HL-60/S4 treated with retinoic acid at 250 ng/mL for 4 days and 3 days (cell line): ENCODE results near the gene PPP2R3C.
"Not testable (repeated sequence)": the region's sequence is repeated elsewhere in the genome, so short reads cannot be mapped to it uniquely, and the experiment has no call there.

Experiments
- in situ Hi-C: fragments of 300-500 bp; cut with MboI; formaldehyde crosslinking; loops from 2 replicates; pipeline ENCODE4 v1.7.0; 2022; ENCODE audit warnings: low sequenced_read_pairs

The PPP2R3C gene

DNA sequence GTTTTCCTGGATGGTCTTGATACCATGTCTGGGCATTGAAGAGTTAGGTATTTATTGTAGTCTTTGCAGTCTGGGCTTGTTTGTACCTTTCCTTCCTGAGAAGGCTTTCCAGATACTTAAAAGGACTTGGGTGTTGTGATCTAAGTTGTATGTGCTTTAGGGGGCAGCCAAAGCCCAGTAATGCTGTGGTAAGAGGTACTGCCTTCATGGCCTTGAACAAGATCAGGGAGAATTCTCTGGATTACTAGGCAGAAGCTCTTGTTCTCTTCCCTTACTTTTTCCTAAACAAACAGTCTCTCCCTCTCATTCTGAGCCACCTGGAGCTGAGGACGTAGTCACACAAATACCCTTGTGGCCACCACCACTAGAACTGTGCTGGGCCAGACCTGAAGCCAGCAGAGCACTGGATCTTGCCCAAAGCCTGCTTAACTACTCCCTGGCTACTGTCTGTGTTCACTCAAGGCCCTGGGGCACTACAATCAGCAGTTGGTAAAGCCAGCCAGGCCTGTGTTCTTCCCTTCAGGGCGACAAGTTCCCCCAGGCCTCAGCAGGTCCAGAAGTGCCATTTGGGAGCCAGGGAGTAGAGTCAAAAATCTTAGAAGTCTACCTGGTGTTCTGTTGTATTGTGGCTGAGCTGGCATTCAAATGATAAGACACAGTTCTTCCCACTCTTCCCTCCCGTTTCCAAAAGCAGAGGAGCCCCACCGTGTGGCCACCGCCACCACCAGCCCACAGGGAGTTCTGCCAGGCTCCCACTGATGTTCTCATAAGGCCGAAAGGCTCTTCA, 11.9 kb upstream of the PPP2R3C start:
- in situ Hi-C loops = loop anchor here (25.0 kb wide), 1 partner anchor 279 kb away; the partner anchor contains the start of gene NFKBIA

- in situ Hi-C loops = no loop called here
Measured at GRCh38 chr14:35124127-35124526, 2.3 kb upstream of the PPP2R3C start.

DNA sequence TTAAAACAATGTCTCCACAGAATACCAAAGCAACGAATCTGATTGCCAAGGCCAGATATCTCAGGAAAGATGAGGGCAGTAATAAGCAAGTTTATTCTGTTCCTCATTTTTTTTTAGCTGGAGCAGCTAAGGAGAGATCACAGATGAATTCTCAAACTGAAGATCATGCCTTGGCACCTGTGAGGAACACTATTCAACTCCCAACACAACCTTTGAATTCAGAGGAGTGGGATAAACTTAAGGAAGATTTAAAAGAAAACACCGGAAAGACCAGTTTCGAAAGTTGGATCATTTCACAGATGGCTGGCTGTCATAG, 1.6 kb upstream of the PPP2R3C start:
- in situ Hi-C loops = no loop called here

- in situ Hi-C loops = no loop called here
Measured at GRCh38 chr14:35122696-35123387, 1.1 kb upstream of the PPP2R3C start.

DNA sequence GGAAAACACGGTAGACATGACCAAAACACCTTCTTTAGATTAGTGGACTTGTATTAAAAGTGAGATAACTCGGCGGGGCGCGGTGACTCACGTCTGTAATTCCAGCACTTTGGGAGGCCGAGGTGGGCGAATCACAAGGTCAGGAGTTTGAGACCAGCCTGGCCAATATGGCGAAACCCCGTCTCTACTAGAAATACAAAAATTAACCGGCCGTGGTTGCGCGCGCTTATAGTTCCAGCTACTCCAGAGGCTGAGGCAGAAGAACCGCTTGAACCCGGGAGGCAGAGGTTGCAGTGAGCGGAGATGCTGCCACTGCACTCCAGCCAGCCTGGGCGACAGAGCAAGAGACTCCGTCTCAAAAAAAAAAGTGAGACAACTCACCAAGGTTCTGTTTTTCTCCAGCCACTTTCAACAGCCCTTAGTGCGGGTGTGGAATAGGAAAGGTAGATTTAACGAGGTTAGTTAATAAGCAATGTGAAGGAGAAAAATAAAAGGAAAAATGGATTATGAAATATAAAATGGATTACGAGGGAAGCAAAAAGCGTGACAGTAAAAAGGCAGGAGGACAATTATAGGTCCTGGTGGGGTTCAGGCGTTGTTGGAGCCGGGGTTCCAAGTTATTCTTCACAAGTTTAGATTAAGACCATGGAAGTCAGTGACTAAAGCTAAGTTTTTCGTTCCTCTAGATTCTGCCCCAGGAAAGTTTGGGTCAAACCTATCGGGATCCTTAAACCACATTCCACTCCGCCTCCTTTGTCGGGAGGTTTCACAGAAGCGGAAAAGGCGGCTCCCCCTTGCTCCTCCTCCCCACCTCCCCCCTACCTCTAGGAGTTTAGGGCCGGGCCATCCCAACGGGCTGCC, 534 bp downstream of the PPP2R3C start:
- in situ Hi-C loops = no loop called here

GRCh38 chr14:35117112-35117511, 4.7 kb downstream of the PPP2R3C start:
- in situ Hi-C loops = no loop called here

GRCh38 chr14:35116242-35116641, 5.5 kb downstream of the PPP2R3C start:
- in situ Hi-C loops = no loop called here

- in situ Hi-C loops = no loop called here
Measured at GRCh38 chr14:35114036-35114435, 7.8 kb downstream of the PPP2R3C start.

DNA sequence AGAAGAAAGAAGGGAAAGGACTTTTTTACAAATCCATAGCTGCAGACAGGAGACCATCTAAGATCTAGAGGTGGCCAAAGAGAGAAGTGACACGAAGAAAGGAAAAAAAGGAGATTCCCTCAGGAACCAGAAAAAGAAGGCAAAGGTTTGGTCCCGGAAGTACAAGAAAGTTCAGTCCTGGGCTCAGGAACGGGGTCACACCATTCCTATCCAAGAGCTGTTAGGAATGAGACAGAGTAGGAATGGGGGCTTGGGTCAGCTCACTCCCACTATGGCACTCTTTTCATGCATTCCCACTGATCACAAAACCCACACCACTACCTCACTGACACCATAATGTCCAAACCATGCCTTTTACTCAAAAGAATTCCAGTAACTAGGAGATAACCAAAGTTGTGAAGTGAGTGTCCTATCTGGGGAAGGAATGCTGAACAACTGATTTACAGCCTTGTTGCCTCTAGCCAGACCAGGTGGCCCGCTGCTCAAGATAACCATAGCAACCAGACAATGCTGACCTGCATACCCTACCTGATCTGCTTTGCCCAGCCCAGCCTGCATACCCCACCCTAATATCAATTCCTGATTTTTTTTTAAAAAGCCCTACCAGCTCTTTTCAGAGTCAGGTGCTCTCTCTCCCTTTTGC, 8.4 kb downstream of the PPP2R3C start:
- in situ Hi-C loops = no loop called here

DNA sequence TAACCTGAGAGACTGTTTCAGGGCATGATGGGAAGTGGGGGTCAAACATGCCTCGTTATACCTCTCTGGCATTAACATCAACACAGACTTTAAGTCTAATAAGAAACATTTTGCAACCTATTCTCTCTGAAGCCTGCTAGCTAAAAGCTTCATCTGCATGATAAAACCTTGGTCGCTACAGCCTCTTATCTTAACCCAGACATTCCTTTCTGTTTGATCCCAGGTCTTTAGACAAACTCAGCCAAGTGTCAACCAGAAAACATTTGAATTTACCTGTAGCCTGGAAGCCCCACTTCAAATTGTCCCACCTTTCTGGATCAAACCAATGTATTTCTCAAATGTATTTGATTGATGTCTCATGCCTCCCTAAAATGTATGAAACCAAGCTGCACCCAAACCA, 9.1 kb downstream of the PPP2R3C start:
- in situ Hi-C loops = no loop called here

- in situ Hi-C loops = no loop called here
Measured at GRCh38 chr14:35107866-35108265, 13.9 kb downstream of the PPP2R3C start.

- in situ Hi-C loops = not testable (repeated sequence)
Measured at GRCh38 chr14:35094645-35095044, 27.1 kb downstream of the PPP2R3C start.

GRCh38 chr14:35088514-35088913, 33.3 kb downstream of the PPP2R3C start:
- in situ Hi-C loops = no loop called here

GRCh38 chr14:35085441-35085840, 36.3 kb downstream of the PPP2R3C start:
- in situ Hi-C loops = no loop called here

- in situ Hi-C loops = no loop called here
Measured at GRCh38 chr14:35083530-35084150, 38.1 kb downstream of the PPP2R3C start.

DNA sequence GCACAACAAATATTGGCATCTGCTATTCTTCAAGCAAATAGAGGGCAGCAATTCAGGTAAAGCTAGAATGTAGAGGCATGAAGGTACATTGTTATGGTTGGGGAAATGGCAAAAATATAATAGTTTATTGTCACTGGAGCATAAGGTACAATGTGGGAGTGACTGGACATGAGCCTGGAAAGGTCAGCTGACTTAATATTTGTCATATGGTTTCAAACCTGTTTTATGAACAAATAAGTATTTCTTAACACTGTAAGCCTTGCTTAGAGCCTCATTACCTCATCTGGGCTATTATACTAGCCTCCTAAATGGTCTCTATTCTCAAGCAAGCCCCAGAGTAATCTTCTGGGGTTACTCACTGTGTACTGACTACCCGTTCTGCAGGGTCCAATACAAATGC, 42.0 kb downstream of the PPP2R3C start:
- in situ Hi-C loops = no loop called here

GRCh38 chr14:35078082-35078481, 43.7 kb downstream of the PPP2R3C start:
- in situ Hi-C loops = no loop called here

GRCh38 chr14:35073486-35073885, 48.3 kb downstream of the PPP2R3C start:
- in situ Hi-C loops = no loop called here

DNA sequence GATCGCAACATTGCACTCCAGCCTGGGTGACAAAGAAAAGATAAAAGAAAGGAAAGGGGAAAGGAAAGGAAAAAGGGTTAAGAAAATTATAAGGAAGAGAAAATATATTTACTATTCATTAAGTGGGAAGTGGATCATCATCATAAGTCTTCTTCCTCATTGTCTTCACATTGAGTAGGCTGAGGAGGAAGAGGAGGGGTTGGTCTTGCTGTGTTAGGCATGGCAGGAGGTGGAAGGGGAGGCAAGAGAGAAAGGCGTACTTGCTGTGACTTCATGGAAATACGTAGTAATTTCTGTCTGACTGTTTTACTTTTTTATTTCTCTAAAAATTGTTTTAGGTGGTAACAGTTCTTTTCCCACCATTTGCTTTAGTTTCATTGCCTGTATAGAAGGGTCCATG, 49.6 kb downstream of the PPP2R3C start:
- in situ Hi-C loops = no loop called here

DNA sequence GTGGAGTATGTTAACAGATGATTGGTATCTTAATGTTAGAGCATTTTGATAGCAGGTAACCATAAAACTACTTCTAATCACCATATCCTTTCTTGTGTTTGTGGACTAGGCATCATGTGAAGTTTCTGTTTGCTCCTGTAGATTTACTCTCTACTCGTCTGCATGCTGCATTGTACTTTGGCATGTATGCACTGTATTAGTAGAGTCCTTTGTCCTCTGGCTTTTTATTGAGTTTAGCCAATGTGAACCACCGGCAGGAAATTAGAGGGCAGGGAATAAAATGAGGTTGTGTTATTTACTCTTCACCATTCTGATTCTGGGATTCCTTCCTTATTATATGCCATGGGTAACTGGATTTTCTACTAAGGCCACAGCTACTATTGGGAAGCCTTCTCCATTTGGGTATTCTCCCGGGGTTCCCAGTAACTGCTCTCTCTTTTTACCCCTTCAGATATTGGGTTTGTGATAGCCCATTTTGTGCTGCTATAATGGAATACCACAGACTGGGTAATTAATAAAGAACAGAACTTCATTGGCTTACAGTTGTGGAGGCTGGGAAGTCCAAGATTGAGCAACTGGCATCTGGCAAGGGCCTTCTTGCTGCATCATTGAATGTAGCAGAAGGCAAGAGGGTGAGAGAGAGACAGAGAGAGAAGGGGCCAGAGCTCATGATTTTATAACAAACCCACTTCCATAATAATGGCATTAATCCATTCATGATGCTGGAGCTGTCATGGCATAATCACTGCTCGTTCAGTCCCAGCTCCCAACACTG, 53.4 kb downstream of the PPP2R3C start:
- in situ Hi-C loops = no loop called here
